ENCODE measurements around the gene ZNF628.
"Not testable (repeated sequence)": the region's sequence is repeated elsewhere in the genome, so short reads cannot be mapped to it uniquely, and the experiment has no call there.

Gene ZNF628

GRCh38 chr19:55442372-55442961 is 34.0 kb upstream of the ZNF628 start:
- Mint-ChIP-seq H3K27ac (no peak overlapping the region), H3K9me3 (no peaks in the 10 kb centered on the region), H3K4me3 (no peak overlapping the region), H3K36me3 (ENCODE audit: insufficient read depth) (peaks cover 3% of the 10 kb centered on the region), H3K4me1 (ENCODE audit: low read depth in 2 of 2) (peaks cover 10 to 15% of the 10 kb centered on the region in 2 donors), H3K27me3 (peaks cover 72 to 74% of the 10 kb centered on the region in 2 donors)
- no peak for DNase-seq
- peak; percentile 65 for ATAC-seq (replicated peaks)

GRCh38 chr19:55443045-55443823 is 33.2 kb upstream of the ZNF628 start, which contains the start of gene SHISA7:
Gene SHISA7, minus strand, starts transcription at chr19:55443300. Its CDS starts 437 bp downstream, at chr19:55442863.
- Mint-ChIP-seq H3K27me3 (peaks cover 66 to 68% of the 10 kb centered on the region in 2 donors), H3K4me1 (ENCODE audit: low read depth in 2 of 2) (peaks cover 10 to 15% of the 10 kb centered on the region in 2 donors), H3K36me3 (ENCODE audit: insufficient read depth) (peaks cover 3% of the 10 kb centered on the region), H3K9me3 (no peaks in the 10 kb centered on the region), H3K4me3 (peak within 1 kb of the TSS; percentile 5 to 20), H3K27ac (no peak within 1 kb of the TSS)
- DNase-seq (no peak), ATAC-seq (replicated peaks) (no peak)

GRCh38 chr19:55443824-55444480 is 32.5 kb upstream of the ZNF628 start:
- peak overlapping the region in 1 of 2 donors; percentile 2 for H3K4me3 Mint-ChIP-seq
- H3K4me1 Mint-ChIP-seq (ENCODE audit: low read depth in 2 of 2) = peaks cover 10 to 15% of the 10 kb centered on the region in 2 donors
- DNase-seq = no peak
- no peaks in the 10 kb centered on the region for H3K9me3 Mint-ChIP-seq
- peaks cover under 1% of the 10 kb centered on the region for H3K36me3 Mint-ChIP-seq (ENCODE audit: insufficient read depth)
- H3K27me3 Mint-ChIP-seq = peaks cover 59 to 61% of the 10 kb centered on the region in 2 donors
- H3K27ac Mint-ChIP-seq = no peak overlapping the region
- ATAC-seq (replicated peaks) = no peak

- Mint-ChIP-seq H3K27me3 (peaks cover 52 to 54% of the 10 kb centered on the region in 2 donors), H3K36me3 (ENCODE audit: insufficient read depth) (no peaks in the 10 kb centered on the region), H3K27ac (no peak overlapping the region), H3K9me3 (no peaks in the 10 kb centered on the region), H3K4me1 (ENCODE audit: low read depth in 2 of 2) (peaks cover 10 to 15% of the 10 kb centered on the region in 2 donors), H3K4me3 (no peak overlapping the region)
- ATAC-seq (replicated peaks) = no peak
- no peak for DNase-seq
Measured at GRCh38 chr19:55444646-55445045, 31.8 kb upstream of the ZNF628 start.

GRCh38 chr19:55446060-55446459 is 30.4 kb upstream of the ZNF628 start:
- no peak for ATAC-seq (replicated peaks)
- DNase-seq = no peak
- no peak overlapping the region for H3K27ac Mint-ChIP-seq
- H3K9me3 Mint-ChIP-seq = no peaks in the 10 kb centered on the region
- H3K4me3 Mint-ChIP-seq = no peak overlapping the region
- H3K36me3 Mint-ChIP-seq (ENCODE audit: insufficient read depth) = no peaks in the 10 kb centered on the region
- peaks cover 38 to 52% of the 10 kb centered on the region in 2 donors for H3K27me3 Mint-ChIP-seq
- peaks cover 12% of the 10 kb centered on the region in 2 donors for H3K4me1 Mint-ChIP-seq (ENCODE audit: low read depth in 2 of 2)

- DNase-seq = no peak
- Mint-ChIP-seq H3K27ac (no peak overlapping the region), H3K27me3 (peaks cover 27 to 50% of the 10 kb centered on the region in 2 donors), H3K36me3 (ENCODE audit: insufficient read depth) (peaks cover 4% of the 10 kb centered on the region), H3K4me1 (ENCODE audit: low read depth in 2 of 2) (peaks cover 6 to 10% of the 10 kb centered on the region in 2 donors), H3K9me3 (no peaks in the 10 kb centered on the region), H3K4me3 (no peak overlapping the region)
- no peak for ATAC-seq (replicated peaks)
Measured at GRCh38 chr19:55447421-55448174, 28.8 kb upstream of the ZNF628 start.

- H3K4me3 Mint-ChIP-seq; H3K36me3 Mint-ChIP-seq (ENCODE audit: insufficient read depth); H3K27ac Mint-ChIP-seq; ATAC-seq (replicated peaks); H3K9me3 Mint-ChIP-seq; DNase-seq: not testable (repeated sequence)
- H3K27me3 Mint-ChIP-seq = peaks cover 25 to 46% of the 10 kb centered on the region in 2 donors
- peaks cover 4 to 13% of the 10 kb centered on the region in 2 donors for H3K4me1 Mint-ChIP-seq (ENCODE audit: low read depth in 2 of 2)
Measured at GRCh38 chr19:55448175-55448490, 28.3 kb upstream of the ZNF628 start.

GRCh38 chr19:55449469-55449868 is 26.9 kb upstream of the ZNF628 start:
- peaks cover 25 to 43% of the 10 kb centered on the region in 2 donors for H3K27me3 Mint-ChIP-seq
- DNase-seq = no peak
- no peak overlapping the region for H3K4me3 Mint-ChIP-seq
- ATAC-seq (replicated peaks) = no peak
- no peak overlapping the region for H3K27ac Mint-ChIP-seq
- peaks cover 5 to 17% of the 10 kb centered on the region in 2 donors for H3K4me1 Mint-ChIP-seq (ENCODE audit: low read depth in 2 of 2)
- peaks cover 4% of the 10 kb centered on the region for H3K36me3 Mint-ChIP-seq (ENCODE audit: insufficient read depth)
- no peaks in the 10 kb centered on the region for H3K9me3 Mint-ChIP-seq

GRCh38 chr19:55451163-55451964 is 25.1 kb upstream of the ZNF628 start:
- Mint-ChIP-seq H3K4me3 (peak overlapping the region; percentile 60 to 67), H3K36me3 (ENCODE audit: insufficient read depth) (peaks cover 4% of the 10 kb centered on the region), H3K27me3 (peaks cover 26 to 27% of the 10 kb centered on the region in 2 donors)

GRCh38 chr19:55451965-55452748 is 24.3 kb upstream of the ZNF628 start:
- peak overlapping the region in 1 of 2 donors; percentile 64 for H3K27ac Mint-ChIP-seq
- ATAC-seq (replicated peaks) (peak; percentile 37), DNase-seq (peak in 1 of 3 experiments; percentile 27)
- peak overlapping the region; percentile 57 to 67 for H3K4me3 Mint-ChIP-seq
- H3K27me3 Mint-ChIP-seq = peaks cover 26 to 27% of the 10 kb centered on the region in 2 donors
- no peaks in the 10 kb centered on the region for H3K9me3 Mint-ChIP-seq
- peaks cover 4% of the 10 kb centered on the region for H3K36me3 Mint-ChIP-seq (ENCODE audit: insufficient read depth)
- H3K4me1 Mint-ChIP-seq (ENCODE audit: low read depth in 2 of 2) = peaks cover 5 to 17% of the 10 kb centered on the region in 2 donors

More at GRCh38 chr19:55451163-55451964, 25.1 kb upstream of the ZNF628 start:
- DNase-seq (no peak), ATAC-seq (replicated peaks) (peak; percentile 52)
- Mint-ChIP-seq H3K27ac (peak overlapping the region in 1 of 2 donors; percentile 64), H3K9me3 (no peaks in the 10 kb centered on the region), H3K4me1 (ENCODE audit: low read depth in 2 of 2) (peaks cover 5 to 17% of the 10 kb centered on the region in 2 donors)

GRCh38 chr19:55452749-55453346 is 23.6 kb upstream of the ZNF628 start:
- Mint-ChIP-seq H3K36me3 (ENCODE audit: insufficient read depth) (peaks cover 4% of the 10 kb centered on the region), H3K4me1 (ENCODE audit: low read depth in 2 of 2) (peaks cover 5 to 17% of the 10 kb centered on the region in 2 donors), H3K4me3 (peak overlapping the region in 1 of 2 donors; percentile 67), H3K27me3 (peaks cover 26 to 27% of the 10 kb centered on the region in 2 donors), H3K9me3 (no peaks in the 10 kb centered on the region), H3K27ac (no peak overlapping the region)
- ATAC-seq (replicated peaks) (peak; percentile 28), DNase-seq (no peak)

All from effector memory CD8-positive, alpha-beta T cell (primary cell).